Astrocyte of the hippocampus (primary cell): ENCODE results near the gene RAB13.

Experiments
- DNase-seq: peaks from one replicate; pipeline ENCODE4 v3.0.0; 2011; ENCODE audit warnings: low read depth, low spot score

Gene RAB13

GRCh38 chr1:153934746-153935145 lies 51.4 kb downstream of the RAB13 start:
- DNase-seq: no peak

GRCh38 chr1:153933955-153934354 lies 52.2 kb downstream of the RAB13 start:
- DNase-seq: no peak

GRCh38 chr1:153933430-153933829 lies 52.7 kb downstream of the RAB13 start:
- DNase-seq: no peak

- DNase-seq: no peak
Measured at GRCh38 chr1:153932156-153933131, 53.7 kb downstream of the RAB13 start.
